Right lung (tissue), 5 donors: Measurements from ENCODE around the gene ARRDC3. TPM values are rescaled to one million over a fixed set of nuclear protein-coding genes. Genes with fewer than 3 reads are reported as not detected.

ENCODE experiments used
- DNase-seq, 2 donors: peaks; one replicate each; pipeline ENCODE4 v3.0.0-alpha.2; 2013
- polyA plus RNA-seq, 5 donors: library from polyadenylated mRNA; unstranded; fragments of 120-200 nt; gene quantifications; one replicate each; pipeline versions ENCODE4 v1.2.1 to v1.2.3, GENCODE V29; 2013; ENCODE audit warnings: inconsistent platforms in 1 of 5, low replicate concordance in 1 of 5; ENCODE audit not compliant: insufficient read length in 5 of 5, insufficient read depth in 1 of 5

ARRDC3 gene
- polyA plus RNA-seq, 5 donors: 96.5 to 263 (median 118) TPM

GRCh38 chr5:91318724-91319123 is 64.4 kb downstream of the ARRDC3 start:
- no peak for DNase-seq
